ENCODE data around the gene IL2RA.

IL2RA gene

GRCh38 chr10:6083523-6084475 is 21.6 kb upstream of the IL2RA start:
- H3K36me3 ChIP-seq (ENCODE audit: control insufficient read depth in 1 of 2, insufficient read depth in 2 of 2, low read length in 2 of 2): no peaks in the 10 kb centered on the region
- H3K9me3 ChIP-seq (ENCODE audit: control insufficient read depth in 1 of 2, low read length in 2 of 2): no peaks in the 10 kb centered on the region
- peaks cover 10 to 27% of the 10 kb centered on the region in 2 donors for H3K4me1 ChIP-seq (ENCODE audit: control insufficient read depth in 1 of 2, insufficient read depth in 2 of 2, low read length in 2 of 2)
- no peak overlapping the region for H3K4me3 ChIP-seq (ENCODE audit: low read depth in 1 of 2, low read length in 2 of 2)
- H3K27me3 ChIP-seq (ENCODE audit: control insufficient read depth in 1 of 2, insufficient read depth in 2 of 2, low read length in 2 of 2): peaks cover 3 to 16% of the 10 kb centered on the region in 2 donors
- H3K9ac ChIP-seq (ENCODE audit: low read depth in 1 of 2, low read length in 2 of 2): peak overlapping the region in 1 of 2 donors; percentile 9
- no peak overlapping the region for H3K27ac ChIP-seq (ENCODE audit: low read depth, low read length)

- Histone ChIP-seq H3K27ac (ENCODE audit: low read depth, low read length) (no peak overlapping the region), H3K9ac (ENCODE audit: low read depth in 1 of 2, low read length in 2 of 2) (no peak overlapping the region)
Measured at GRCh38 chr10:6082496-6083395, 20.6 kb upstream of the IL2RA start.

GRCh38 chr10:6080417-6080973 is 18.3 kb upstream of the IL2RA start:
- Histone ChIP-seq H3K27me3 (ENCODE audit: control insufficient read depth in 1 of 2, insufficient read depth in 2 of 2, low read length in 2 of 2) (peaks cover 3 to 16% of the 10 kb centered on the region in 2 donors), H3K36me3 (ENCODE audit: control insufficient read depth in 1 of 2, insufficient read depth in 2 of 2, low read length in 2 of 2) (no peaks in the 10 kb centered on the region), H3K4me1 (ENCODE audit: control insufficient read depth in 1 of 2, insufficient read depth in 2 of 2, low read length in 2 of 2) (peaks cover 0 to 11% of the 10 kb centered on the region in 2 donors), H3K4me3 (ENCODE audit: low read depth in 1 of 2, low read length in 2 of 2) (no peak overlapping the region), H3K27ac (ENCODE audit: low read depth, low read length) (no peak overlapping the region), H3K9me3 (ENCODE audit: control insufficient read depth in 1 of 2, low read length in 2 of 2) (no peaks in the 10 kb centered on the region), H3K9ac (ENCODE audit: low read depth in 1 of 2, low read length in 2 of 2) (no peak overlapping the region)

More at GRCh38 chr10:6082496-6083395, 20.6 kb upstream of the IL2RA start:
- Histone ChIP-seq H3K36me3 (ENCODE audit: control insufficient read depth in 1 of 2, insufficient read depth in 2 of 2, low read length in 2 of 2) (no peaks in the 10 kb centered on the region), H3K4me1 (ENCODE audit: control insufficient read depth in 1 of 2, insufficient read depth in 2 of 2, low read length in 2 of 2) (peaks cover 8 to 21% of the 10 kb centered on the region in 2 donors), H3K27me3 (ENCODE audit: control insufficient read depth in 1 of 2, insufficient read depth in 2 of 2, low read length in 2 of 2) (peaks cover 3 to 16% of the 10 kb centered on the region in 2 donors), H3K4me3 (ENCODE audit: low read depth in 1 of 2, low read length in 2 of 2) (no peak overlapping the region), H3K9me3 (ENCODE audit: control insufficient read depth in 1 of 2, low read length in 2 of 2) (no peaks in the 10 kb centered on the region)

- no peaks in the 10 kb centered on the region for H3K9me3 ChIP-seq (ENCODE audit: control insufficient read depth in 1 of 2, low read length in 2 of 2)
- H3K27ac ChIP-seq (ENCODE audit: low read depth, low read length): no peak overlapping the region
- no peak overlapping the region for H3K4me3 ChIP-seq (ENCODE audit: low read depth in 1 of 2, low read length in 2 of 2)
- H3K36me3 ChIP-seq (ENCODE audit: control insufficient read depth in 1 of 2, insufficient read depth in 2 of 2, low read length in 2 of 2): no peaks in the 10 kb centered on the region
- H3K4me1 ChIP-seq (ENCODE audit: control insufficient read depth in 1 of 2, insufficient read depth in 2 of 2, low read length in 2 of 2): peaks cover 0 to 11% of the 10 kb centered on the region in 2 donors
- H3K9ac ChIP-seq (ENCODE audit: low read depth in 1 of 2, low read length in 2 of 2): no peak overlapping the region
- H3K27me3 ChIP-seq (ENCODE audit: control insufficient read depth in 1 of 2, insufficient read depth in 2 of 2, low read length in 2 of 2): peaks cover 3 to 20% of the 10 kb centered on the region in 2 donors
Measured at GRCh38 chr10:6079044-6079443, 16.9 kb upstream of the IL2RA start.

GRCh38 chr10:6077071-6077675 is 15.0 kb upstream of the IL2RA start:
- Histone ChIP-seq H3K9ac (ENCODE audit: low read depth in 1 of 2, low read length in 2 of 2) (no peak overlapping the region), H3K27ac (ENCODE audit: low read depth, low read length) (no peak overlapping the region), H3K9me3 (ENCODE audit: control insufficient read depth in 1 of 2, low read length in 2 of 2) (no peaks in the 10 kb centered on the region), H3K27me3 (ENCODE audit: control insufficient read depth in 1 of 2, insufficient read depth in 2 of 2, low read length in 2 of 2) (peaks cover 0 to 4% of the 10 kb centered on the region in 2 donors), H3K4me1 (ENCODE audit: control insufficient read depth in 1 of 2, insufficient read depth in 2 of 2, low read length in 2 of 2) (peaks cover under 1 to 3% of the 10 kb centered on the region in 2 donors), H3K36me3 (ENCODE audit: control insufficient read depth in 1 of 2, insufficient read depth in 2 of 2, low read length in 2 of 2) (no peaks in the 10 kb centered on the region), H3K4me3 (ENCODE audit: low read depth in 1 of 2, low read length in 2 of 2) (no peak overlapping the region)

- Histone ChIP-seq H3K4me1 (ENCODE audit: control insufficient read depth in 1 of 2, insufficient read depth in 2 of 2, low read length in 2 of 2) (peaks cover 11 to 12% of the 10 kb centered on the region in 2 donors), H3K9me3 (ENCODE audit: control insufficient read depth in 1 of 2, low read length in 2 of 2) (no peaks in the 10 kb centered on the region), H3K27ac (ENCODE audit: low read depth, low read length) (no peak overlapping the region), H3K36me3 (ENCODE audit: control insufficient read depth in 1 of 2, insufficient read depth in 2 of 2, low read length in 2 of 2) (no peaks in the 10 kb centered on the region), H3K27me3 (ENCODE audit: control insufficient read depth in 1 of 2, insufficient read depth in 2 of 2, low read length in 2 of 2) (peaks cover 0 to 4% of the 10 kb centered on the region in 2 donors), H3K9ac (ENCODE audit: low read depth in 1 of 2, low read length in 2 of 2) (no peak overlapping the region), H3K4me3 (ENCODE audit: low read depth in 1 of 2, low read length in 2 of 2) (no peak overlapping the region)
Measured at GRCh38 chr10:6074489-6075301, 12.5 kb upstream of the IL2RA start.

GRCh38 chr10:6072215-6072934 is 10.2 kb upstream of the IL2RA start:
- no peaks in the 10 kb centered on the region for H3K9me3 ChIP-seq (ENCODE audit: control insufficient read depth in 1 of 2, low read length in 2 of 2)
- peaks cover 0 to 4% of the 10 kb centered on the region in 2 donors for H3K27me3 ChIP-seq (ENCODE audit: control insufficient read depth in 1 of 2, insufficient read depth in 2 of 2, low read length in 2 of 2)
- no peak overlapping the region for H3K4me3 ChIP-seq (ENCODE audit: low read depth in 1 of 2, low read length in 2 of 2)
- H3K4me1 ChIP-seq (ENCODE audit: control insufficient read depth in 1 of 2, insufficient read depth in 2 of 2, low read length in 2 of 2): peaks cover 11 to 12% of the 10 kb centered on the region in 2 donors
- no peak overlapping the region for H3K27ac ChIP-seq (ENCODE audit: low read depth, low read length)
- H3K36me3 ChIP-seq (ENCODE audit: control insufficient read depth in 1 of 2, insufficient read depth in 2 of 2, low read length in 2 of 2): no peaks in the 10 kb centered on the region
- H3K9ac ChIP-seq (ENCODE audit: low read depth in 1 of 2, low read length in 2 of 2): no peak overlapping the region

GRCh38 chr10:6071181-6072175 is 9.3 kb upstream of the IL2RA start:
- H3K9ac ChIP-seq (ENCODE audit: low read depth in 1 of 2, low read length in 2 of 2): no peak overlapping the region
- peaks cover 11 to 12% of the 10 kb centered on the region in 2 donors for H3K4me1 ChIP-seq (ENCODE audit: control insufficient read depth in 1 of 2, insufficient read depth in 2 of 2, low read length in 2 of 2)
- no peak overlapping the region for H3K4me3 ChIP-seq (ENCODE audit: low read depth in 1 of 2, low read length in 2 of 2)
- H3K9me3 ChIP-seq (ENCODE audit: control insufficient read depth in 1 of 2, low read length in 2 of 2): no peaks in the 10 kb centered on the region
- no peak overlapping the region for H3K27ac ChIP-seq (ENCODE audit: low read depth, low read length)
- no peaks in the 10 kb centered on the region for H3K36me3 ChIP-seq (ENCODE audit: control insufficient read depth in 1 of 2, insufficient read depth in 2 of 2, low read length in 2 of 2)
- H3K27me3 ChIP-seq (ENCODE audit: control insufficient read depth in 1 of 2, insufficient read depth in 2 of 2, low read length in 2 of 2): peaks cover 0 to 4% of the 10 kb centered on the region in 2 donors
